WTC11 (cell line): ENCODE data around the gene GALK1. TPM values are rescaled to one million over a fixed set of nuclear protein-coding genes. Genes with fewer than 3 reads are reported as not detected.

ENCODE experiments used
- ATAC-seq: fragments of 200-7000 bp; cut with Tn5 transposase; 2 replicates; pipeline ENCODE4 v1.10.0; 2021; ENCODE audit warnings: mild to moderate bottlenecking, moderate library complexity
- CTCF ChIA-PET: fragments of 300-600 bp; sonication (Branson Sonifier 250); formaldehyde crosslinking; loops from one replicate; lab custom pipeline; 2021; ENCODE audit warnings: antibody characterized with exemption; lab: Charles Lee
- POLR2A ChIA-PET: fragments of 350-600 bp; sonication (Branson Sonifier 250); formaldehyde crosslinking; loops from one replicate; lab custom pipeline; 2021; ENCODE audit warnings: antibody characterized with exemption; lab: Charles Lee
- DNase-seq: peaks from one replicate; pipeline ENCODE4 v3.0.0; 2021; ENCODE audit warnings: low spot score
- H3K27ac Mint-ChIP-seq: 2 replicates; pipeline ENCODE4 v1.8.0; 2021; ENCODE audit warnings: mixed read lengths
- H3K27me3 Mint-ChIP-seq: 2 replicates; pipeline ENCODE4 v1.8.0; 2021; ENCODE audit warnings: low read depth, mild to moderate bottlenecking, moderate library complexity, mixed read lengths
- H3K36me3 Mint-ChIP-seq: 2 replicates; pipeline ENCODE4 v1.8.0; 2021; ENCODE audit warnings: mixed read lengths
- H3K4me1 Mint-ChIP-seq: 2 replicates; pipeline ENCODE4 v1.8.0; 2022; ENCODE audit warnings: mixed read lengths
- H3K4me3 Mint-ChIP-seq: 2 replicates; pipeline ENCODE4 v1.8.0; 2021; ENCODE audit warnings: mild to moderate bottlenecking, moderate library complexity, mixed read lengths
- H3K9me3 Mint-ChIP-seq: 2 replicates; pipeline ENCODE4 v1.8.0; 2021; ENCODE audit warnings: mixed read lengths
- ARID4B ChIP-seq: sonication (generic); formaldehyde crosslinking; IDR thresholded peaks from 2 replicates; pipeline ENCODE4 v1.8.0; 2023; ENCODE audit warnings: missing genetic modification reagents, mild to moderate bottlenecking, borderline replicate concordance
- ATF2 ChIP-seq: sonication (generic); formaldehyde crosslinking; IDR thresholded peaks from 2 replicates; pipeline ENCODE4 v1.8.1; 2022; ENCODE audit warnings: low read depth, missing genetic modification reagents, borderline replicate concordance
- ATF3 ChIP-seq: sonication (generic); formaldehyde crosslinking; conservative IDR thresholded peaks from 2 replicates; pipeline ENCODE4 v1.8.1; 2022; ENCODE audit warnings: mild to moderate bottlenecking, missing genetic modification reagents
- ATF6 ChIP-seq: sonication (generic); formaldehyde crosslinking; IDR thresholded peaks from 2 replicates; pipeline ENCODE4 v1.8.1; 2023; ENCODE audit warnings: mild to moderate bottlenecking, missing genetic modification reagents
- CBFB ChIP-seq: sonication (generic); formaldehyde crosslinking; IDR thresholded peaks from 2 replicates; pipeline ENCODE4 v1.8.1; 2022; ENCODE audit warnings: mild to moderate bottlenecking, low read depth, missing genetic modification reagents
- CDX4 ChIP-seq: fragments of 250-450 bp; sonication (Bioruptor Pico); IDR thresholded peaks from 2 replicates; pipeline ENCODE4 v1.9.0; 2021; ENCODE audit warnings: moderate library complexity, mild to moderate bottlenecking, inconsistent platforms, borderline replicate concordance
- CTCF ChIP-seq: fragments of 200-600 bp; IDR thresholded peaks from 2 replicates; pipeline ENCODE4 v1.8.0; 2022; ENCODE audit warnings: antibody characterized with exemption
- FOXJ3 ChIP-seq: sonication (generic); formaldehyde crosslinking; IDR thresholded peaks from 2 replicates; pipeline ENCODE4 v1.9.0; 2021; ENCODE audit warnings: missing genetic modification reagents, mild to moderate bottlenecking, borderline replicate concordance
- FOXK1 ChIP-seq: sonication (generic); formaldehyde crosslinking; IDR thresholded peaks from 2 replicates; pipeline ENCODE4 v1.8.0; 2022; ENCODE audit warnings: mild to moderate bottlenecking, moderate library complexity, missing genetic modification reagents
- IRF2 ChIP-seq: sonication (generic); formaldehyde crosslinking; IDR thresholded peaks from 2 replicates; pipeline ENCODE4 v1.8.0; 2022; ENCODE audit warnings: low read depth, missing genetic modification reagents, borderline replicate concordance
- JAZF1 ChIP-seq: fragments of 250-450 bp; sonication (Bioruptor Pico); IDR thresholded peaks from 2 replicates; pipeline ENCODE4 v1.9.0; 2021; ENCODE audit warnings: moderate library complexity, mild to moderate bottlenecking, inconsistent platforms
- JUN ChIP-seq: sonication (generic); formaldehyde crosslinking; IDR thresholded peaks from 2 replicates; pipeline ENCODE4 v1.8.0; 2023; ENCODE audit warnings: mild to moderate bottlenecking, missing genetic modification reagents
- MXD4 ChIP-seq: fragments of 250-450 bp; sonication (Bioruptor Pico); IDR thresholded peaks from 2 replicates; pipeline ENCODE4 v1.8.0; 2021; ENCODE audit warnings: mild to moderate bottlenecking, moderate library complexity, borderline replicate concordance
- OVOL2 ChIP-seq: fragments of 250-450 bp; sonication (Bioruptor Pico); IDR thresholded peaks from 2 replicates; pipeline ENCODE4 v1.9.0; 2021; ENCODE audit warnings: mild to moderate bottlenecking, borderline replicate concordance
- SP1 ChIP-seq: sonication (generic); formaldehyde crosslinking; conservative IDR thresholded peaks from 2 replicates; pipeline ENCODE4 v1.8.1; 2022; ENCODE audit warnings: missing genetic modification reagents
- TEAD4 ChIP-seq: sonication (generic); formaldehyde crosslinking; IDR thresholded peaks from 2 replicates; pipeline ENCODE4 v1.8.0; 2022; ENCODE audit warnings: mild to moderate bottlenecking, missing genetic modification reagents
- ZMAT4 ChIP-seq: fragments of 250-450 bp; sonication (Bioruptor Pico); IDR thresholded peaks from 2 replicates; pipeline ENCODE4 v1.9.0; 2021; ENCODE audit warnings: mild to moderate bottlenecking
- ZNF121 ChIP-seq: sonication (generic); formaldehyde crosslinking; IDR thresholded peaks from 2 replicates; pipeline ENCODE4 v1.8.0; 2023; ENCODE audit warnings: missing genetic modification reagents
- ZNF263 ChIP-seq: sonication (generic); formaldehyde crosslinking; IDR thresholded peaks from 2 replicates; pipeline ENCODE4 v1.8.1; 2022; ENCODE audit warnings: low read depth, mild to moderate bottlenecking, moderate library complexity, missing genetic modification reagents
- ZNF423 ChIP-seq: fragments of 250-450 bp; sonication (Bioruptor Pico); IDR thresholded peaks from 2 replicates; pipeline ENCODE4 v2.1.2; 2022; ENCODE audit warnings: mild to moderate bottlenecking, moderate library complexity
- ZNF512 ChIP-seq: sonication (generic); formaldehyde crosslinking; IDR thresholded peaks from 2 replicates; pipeline ENCODE4 v1.8.1; 2022; ENCODE audit warnings: missing genetic modification reagents, borderline replicate concordance
- total RNA-seq: library from RNA; stranded (reverse); gene quantifications from 3 replicates; pipeline ENCODE4 v1.2.3, GENCODE V29; 2021

The GALK1 gene
- total RNA-seq, 1 experiment from 2014 or later = 42.2 TPM

GRCh38 chr17:75742337-75742736, 22.7 kb downstream of the GALK1 start (continued):
- TF ChIP-seq ARID4B = no peak
- no peak for TF ChIP-seq MXD4
- no peak for TF ChIP-seq FOXK1 (CRISPR knock-in tag)
- TF ChIP-seq SP1 (CRISPR knock-in tag) = no peak
- no peak for TF ChIP-seq CTCF
- no peak for TF ChIP-seq JUN (CRISPR knock-in tag)
- no peak for TF ChIP-seq ZNF423 (CRISPR knock-in tag)
- TF ChIP-seq ZMAT4 (CRISPR knock-in tag) = no peak

GRCh38 chr17:75740631-75741077, 24.3 kb downstream of the GALK1 start:
- Mint-ChIP-seq H3K4me1 (no peaks in the 10 kb centered on the region), H3K9me3 (no peaks in the 10 kb centered on the region), H3K27me3 (no peaks in the 10 kb centered on the region), H3K36me3 (no peaks in the 10 kb centered on the region), H3K4me3 (no peak overlapping the region), H3K27ac (no peak overlapping the region)
- POLR2A ChIA-PET = no interaction called here
- DNase-seq = no peak
- ATAC-seq = 0 out of 2 replicates have a peak, but pooled peaks have one; percentile 42
- CTCF ChIA-PET = interaction anchor here (0.8 to 1.9 kb wide), 5 partner anchors 9 to 258 kb away, joined by 3 to 9 read pairs (median 4); partner anchors contain the start of gene SMIM5
- TF ChIP-seq FOXJ3 (CRISPR knock-in tag) (no peak), ZNF512 (CRISPR knock-in tag) (no peak), CTCF (no peak), CBFB (CRISPR knock-in tag) (no peak), JUN (CRISPR knock-in tag) (no peak), JAZF1 (CRISPR knock-in tag) (no peak), TEAD4 (no peak), ZNF121 (no peak), IRF2 (no peak), ZNF423 (CRISPR knock-in tag) (no peak), ZNF263 (no peak), ATF2 (CRISPR knock-in tag) (no peak), ATF3 (CRISPR knock-in tag) (no peak), CDX4 (CRISPR knock-in tag) (no peak), ATF6 (CRISPR knock-in tag) (no peak), OVOL2 (CRISPR knock-in tag) (no peak)
